ENCODE measurements around the gene SH2D4B. TPM values are rescaled to one million over a fixed set of nuclear protein-coding genes. Genes with fewer than 3 reads are reported as not detected.

The SH2D4B gene
- total RNA-seq, 1 experiment from 2014 or later, result not detected

DNA sequence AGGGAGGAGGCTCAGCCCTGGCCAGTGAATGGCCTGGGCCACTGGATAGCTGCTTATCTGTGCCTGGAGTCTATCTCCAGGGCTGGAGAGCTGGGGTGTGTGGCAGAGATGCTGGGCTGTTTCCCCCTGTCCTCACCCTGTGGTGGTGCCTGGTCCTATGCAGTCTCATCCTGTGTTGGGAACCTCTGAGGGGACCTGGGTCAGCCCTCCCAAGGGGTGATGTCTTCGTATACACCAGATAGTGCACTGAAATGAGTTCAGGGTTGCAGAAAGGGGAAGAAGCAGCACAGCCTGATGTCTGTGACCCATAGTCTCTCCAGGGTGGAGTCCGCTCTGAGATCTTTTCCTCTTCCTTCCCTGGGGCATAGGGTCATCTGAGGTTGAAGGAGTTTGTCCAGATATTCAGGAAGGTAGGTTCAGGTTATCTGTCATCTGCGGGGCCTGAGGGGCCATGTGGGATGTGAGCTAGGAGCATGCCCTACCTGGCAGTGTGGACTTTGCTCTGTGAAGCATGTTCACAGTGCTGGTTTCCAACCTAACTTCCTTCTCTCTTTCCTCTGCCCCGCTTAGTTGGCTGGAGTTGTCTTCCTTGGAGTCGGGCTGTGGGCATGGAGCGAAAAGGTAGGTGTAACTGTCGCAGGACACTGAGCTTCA is 33.4 kb upstream of the SH2D4B start:
- DNase-seq (ENCODE audit: low spot score), result no peak

DNA sequence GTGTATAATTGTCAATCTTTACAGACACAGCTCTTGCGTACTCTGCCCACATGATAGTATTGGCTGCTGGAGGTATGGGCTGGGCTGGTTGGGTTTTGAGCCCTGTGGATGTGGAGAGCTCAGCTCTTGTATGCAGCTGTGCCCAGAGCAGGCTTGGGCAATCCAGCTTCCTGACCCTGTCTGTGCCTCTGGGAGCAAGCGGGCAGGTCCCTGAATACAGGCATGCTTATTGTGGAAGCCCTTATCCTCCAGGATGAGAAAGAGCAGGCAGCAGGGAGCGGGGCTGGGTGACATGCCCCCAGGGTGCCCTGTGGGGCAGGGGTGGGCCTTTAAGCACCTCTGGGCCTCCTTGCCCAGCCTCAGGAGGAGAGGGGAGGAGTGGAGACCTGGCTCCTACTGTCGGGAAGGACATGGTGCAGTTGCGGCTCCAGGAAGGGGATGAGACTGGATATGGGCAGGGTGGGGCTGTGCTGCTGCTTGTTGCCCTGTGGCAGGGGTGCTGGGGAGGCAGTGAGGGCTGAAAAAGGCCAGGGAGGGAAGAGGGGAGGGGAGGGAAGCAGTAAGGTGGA is 32.7 kb upstream of the SH2D4B start:
- DNase-seq (ENCODE audit: low spot score), result no peak

DNA sequence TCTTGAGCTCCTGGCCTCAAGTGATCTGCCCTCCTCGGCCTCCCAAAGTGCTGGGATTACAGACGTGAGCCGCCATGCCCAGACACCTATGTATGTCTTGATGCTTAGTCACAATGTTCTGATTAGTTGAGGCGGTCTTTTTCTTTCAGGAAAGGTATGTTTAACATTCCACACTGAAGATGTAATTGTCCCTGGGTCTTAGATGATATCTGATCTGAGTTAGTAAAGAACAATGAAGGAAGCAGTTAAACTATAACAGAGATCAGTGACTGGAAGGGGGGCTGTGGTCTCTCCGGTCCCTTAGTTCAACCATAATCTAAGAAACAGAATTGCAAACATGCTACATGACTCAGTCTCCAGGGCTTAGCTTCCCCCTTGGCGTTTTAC is 31.5 kb upstream of the SH2D4B start:
- DNase-seq (ENCODE audit: low spot score), result peak; percentile 31

DNA sequence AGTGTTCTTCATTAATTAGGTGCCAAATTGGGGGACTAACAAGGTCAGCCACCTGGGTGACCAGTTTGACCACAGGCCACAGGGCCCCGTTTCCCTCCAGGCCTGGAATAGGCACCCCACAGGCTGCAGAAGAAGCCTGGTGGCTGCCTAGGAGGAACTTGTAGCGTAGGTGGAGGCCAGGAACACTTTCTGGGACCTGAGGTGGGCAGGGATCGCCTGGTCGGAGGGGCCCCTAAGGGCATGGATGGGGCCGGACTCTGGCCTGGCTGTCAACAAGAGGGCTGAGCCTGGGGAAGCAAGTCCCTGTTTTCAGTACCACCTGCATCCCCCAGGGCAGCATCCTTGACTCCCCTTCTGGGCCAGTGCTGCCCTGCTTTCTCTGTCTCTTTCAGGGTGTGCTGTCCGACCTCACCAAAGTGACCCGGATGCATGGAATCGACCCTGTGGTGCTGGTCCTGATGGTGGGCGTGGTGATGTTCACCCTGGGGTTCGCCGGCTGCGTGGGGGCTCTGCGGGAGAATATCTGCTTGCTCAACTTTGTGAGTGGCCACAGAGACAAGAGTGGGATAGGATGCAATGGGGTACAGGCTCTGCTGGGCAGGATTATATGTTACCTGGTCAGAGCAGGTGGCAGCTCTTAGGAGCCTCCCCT is 30.7 kb upstream of the SH2D4B start:
- no peak for DNase-seq (ENCODE audit: low spot score)

DNA sequence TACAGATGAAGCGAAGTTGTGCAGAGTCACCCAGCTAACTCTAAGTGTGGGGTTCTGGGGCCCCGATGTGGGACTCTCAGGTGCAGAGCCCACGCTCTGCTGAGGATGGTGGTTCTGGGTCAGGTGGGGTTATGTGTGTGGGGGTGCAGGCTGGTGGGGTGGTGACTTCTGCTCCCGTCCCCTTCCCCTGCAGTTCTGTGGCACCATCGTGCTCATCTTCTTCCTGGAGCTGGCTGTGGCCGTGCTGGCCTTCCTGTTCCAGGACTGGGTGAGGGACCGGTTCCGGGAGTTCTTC is 28.6 kb upstream of the SH2D4B start:
- no peak for DNase-seq (ENCODE audit: low spot score)

DNA sequence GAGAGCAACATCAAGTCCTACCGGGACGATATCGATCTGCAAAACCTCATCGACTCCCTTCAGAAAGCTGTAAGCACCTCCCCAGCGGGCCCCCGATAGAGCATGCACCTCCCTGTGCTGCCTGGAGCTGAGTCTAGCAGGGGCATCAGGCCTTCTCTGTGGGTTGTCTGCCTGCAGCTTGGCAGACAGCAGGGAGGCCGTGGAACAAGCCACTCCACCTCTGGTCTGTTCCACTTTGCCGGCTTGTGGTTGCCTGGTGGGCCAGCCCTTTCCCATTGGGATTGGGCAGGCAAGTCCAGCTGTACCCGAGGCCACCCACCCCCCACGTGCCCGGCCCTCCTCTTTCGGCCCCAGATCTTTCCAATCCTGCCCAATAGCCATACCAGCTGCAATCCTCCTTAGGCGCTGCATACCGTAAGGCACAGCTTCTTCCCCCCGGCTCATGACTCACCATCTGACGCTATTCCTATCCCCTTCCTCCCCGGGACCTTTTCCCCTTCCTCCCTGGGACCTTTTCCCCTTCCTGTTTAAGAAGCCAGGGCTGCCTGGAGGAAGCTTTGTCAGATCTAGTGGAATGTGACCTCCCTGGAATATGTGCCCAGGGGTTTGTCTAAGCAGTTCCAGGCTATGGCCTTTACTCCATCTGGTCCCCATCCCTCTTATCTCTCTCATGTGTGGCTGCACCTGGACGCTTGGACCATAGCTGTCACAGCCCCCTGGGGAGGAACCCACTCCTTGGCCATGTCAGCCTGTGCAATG is 28.1 kb upstream of the SH2D4B start:
- peak; percentile 77 for DNase-seq (ENCODE audit: low spot score)

DNA sequence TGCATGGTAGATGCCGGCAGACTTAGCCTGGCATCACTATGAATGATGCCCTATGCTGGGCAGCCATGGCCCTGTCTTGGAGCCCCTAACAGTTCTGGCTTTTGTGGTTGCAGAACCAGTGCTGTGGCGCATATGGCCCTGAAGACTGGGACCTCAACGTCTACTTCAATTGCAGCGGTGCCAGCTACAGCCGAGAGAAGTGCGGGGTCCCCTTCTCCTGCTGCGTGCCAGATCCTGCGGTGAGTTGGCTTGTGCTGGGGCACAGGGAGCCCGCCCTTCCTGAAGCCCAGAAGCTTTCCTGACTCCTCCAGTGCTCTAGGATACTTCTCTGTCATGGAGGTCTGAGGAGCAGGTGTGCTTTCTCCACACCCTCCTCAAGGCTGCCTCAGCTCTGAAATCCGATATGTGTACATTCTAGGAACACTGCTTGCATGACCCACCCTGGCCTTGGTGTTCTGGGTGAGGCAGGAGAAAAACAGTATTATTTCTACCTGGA is 25.6 kb upstream of the SH2D4B start:
- DNase-seq (ENCODE audit: low spot score), result no peak

DNA sequence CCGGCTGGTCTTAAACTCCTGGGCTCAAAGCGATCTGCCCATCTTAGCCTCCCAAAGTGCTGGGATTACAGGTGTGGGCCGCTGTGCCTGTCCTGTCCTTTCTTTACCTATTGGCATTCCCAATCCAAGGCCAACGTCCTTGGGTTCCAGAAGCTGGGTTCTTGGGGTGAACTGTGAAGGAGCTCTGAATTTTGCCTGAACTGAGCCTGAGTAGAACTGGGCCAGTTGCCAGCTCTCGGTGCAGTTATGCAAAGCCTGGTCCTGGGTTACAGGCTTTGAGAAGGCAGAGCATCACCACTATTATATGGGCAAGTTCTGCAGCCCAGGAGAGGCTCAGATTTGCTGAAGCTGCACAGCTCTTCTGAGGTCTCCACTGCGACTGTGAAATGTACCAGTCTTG is 24.6 kb upstream of the SH2D4B start:
- no peak for DNase-seq (ENCODE audit: low spot score)

DNA sequence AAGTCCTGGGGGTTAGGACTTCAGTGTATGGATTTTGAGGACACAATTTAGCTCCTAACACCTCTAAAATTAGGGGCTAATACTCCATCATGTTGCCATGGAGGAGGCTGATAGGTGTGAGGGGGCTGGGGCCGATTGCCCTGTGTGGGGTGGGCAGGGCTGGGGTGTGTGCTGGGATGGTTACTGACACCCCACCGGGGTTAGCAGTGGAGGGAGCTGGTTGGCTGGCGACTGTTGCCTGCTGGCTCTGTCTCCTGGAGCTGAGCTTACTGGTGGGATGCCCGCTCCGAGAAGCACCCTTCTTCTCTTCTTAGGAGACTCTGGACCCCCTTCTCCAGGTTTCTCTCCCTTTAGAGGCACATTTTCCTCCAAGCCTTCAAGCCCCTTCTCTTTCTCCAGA is 22.2 kb upstream of the SH2D4B start:
- DNase-seq (ENCODE audit: low spot score), result no peak

DNA sequence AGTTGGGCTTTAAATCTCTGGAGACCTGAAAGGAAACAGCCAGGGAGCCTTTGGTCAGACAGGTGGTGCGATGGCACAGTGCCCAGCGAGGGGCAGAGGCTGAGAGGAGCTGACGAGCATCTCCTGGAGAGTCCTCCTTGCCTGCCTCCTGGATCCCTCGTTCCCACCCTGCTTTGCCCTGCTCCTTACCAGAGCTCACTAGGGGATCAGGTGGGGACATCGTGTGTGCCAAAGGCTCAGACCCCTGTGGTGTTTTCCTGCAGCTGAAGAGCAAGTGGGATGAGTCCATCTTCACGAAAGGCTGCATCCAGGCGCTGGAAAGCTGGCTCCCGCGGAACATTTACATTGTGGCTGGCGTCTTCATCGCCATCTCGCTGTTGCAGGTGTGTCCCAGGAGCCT is 21.8 kb upstream of the SH2D4B start:
- DNase-seq (ENCODE audit: low spot score), result no peak

DNA sequence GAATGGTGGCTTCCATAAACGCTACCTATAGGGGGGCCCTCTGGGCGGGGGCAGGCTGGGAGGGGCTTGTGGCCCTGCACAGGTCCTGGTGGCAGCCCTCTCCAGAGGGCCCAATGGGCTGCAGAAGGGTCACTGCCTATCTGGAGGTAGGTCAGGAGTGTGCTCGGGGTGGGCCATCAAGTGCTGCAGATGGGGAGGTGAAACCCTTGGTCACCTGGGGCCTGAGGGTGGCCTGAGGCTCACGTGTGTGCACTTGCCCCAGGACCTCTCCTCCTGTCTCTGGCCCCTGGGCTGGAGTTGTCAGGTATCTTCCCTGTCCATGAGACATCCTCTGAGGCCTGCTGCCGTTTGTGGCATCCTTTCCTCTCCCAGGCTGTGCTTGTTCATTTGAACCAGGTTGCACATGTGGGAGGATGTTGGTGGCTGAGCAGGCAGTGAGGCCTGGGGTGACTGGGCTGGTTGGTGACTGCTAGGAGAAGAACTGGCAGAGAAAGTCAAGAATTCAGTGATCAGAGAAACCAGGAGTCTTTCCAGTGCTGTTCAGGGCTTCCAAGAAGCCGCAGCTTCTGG is 21.1 kb upstream of the SH2D4B start:
- DNase-seq (ENCODE audit: low spot score), result no peak

DNA sequence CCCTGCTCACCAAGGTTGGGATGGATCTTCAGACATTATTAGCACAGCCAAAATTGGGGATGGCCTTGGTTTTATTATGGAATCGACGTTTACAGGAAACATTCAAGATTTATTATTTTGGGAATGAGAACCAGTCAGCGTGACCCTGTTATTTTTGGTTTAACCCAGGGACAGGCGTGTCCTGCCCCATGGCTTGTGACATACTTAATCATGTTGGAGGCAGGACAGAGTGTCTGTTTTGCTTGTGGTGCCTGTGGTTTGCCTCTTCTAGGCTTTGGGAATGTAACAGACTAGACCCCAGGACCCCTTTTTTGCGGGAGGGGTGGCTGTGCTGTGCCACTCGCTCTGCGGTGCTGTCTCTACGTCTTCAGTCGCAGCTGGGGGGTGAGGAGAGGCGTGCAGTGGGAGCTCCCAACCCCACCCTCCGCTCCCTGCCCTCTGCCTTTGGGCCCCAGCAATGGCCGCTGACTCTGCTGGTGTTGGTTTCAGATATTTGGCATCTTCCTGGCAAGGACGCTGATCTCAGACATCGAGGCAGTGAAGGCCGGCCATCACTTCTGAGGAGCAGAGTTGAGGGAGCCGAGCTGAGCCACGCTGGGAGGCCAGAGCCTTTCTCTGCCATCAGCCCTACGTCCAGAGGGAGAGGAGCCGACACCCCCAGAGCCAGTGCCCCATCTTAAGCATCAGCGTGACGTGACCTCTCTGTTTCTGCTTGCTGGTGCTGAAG is 20.1 kb upstream of the SH2D4B start:
- no peak for DNase-seq (ENCODE audit: low spot score)

DNA sequence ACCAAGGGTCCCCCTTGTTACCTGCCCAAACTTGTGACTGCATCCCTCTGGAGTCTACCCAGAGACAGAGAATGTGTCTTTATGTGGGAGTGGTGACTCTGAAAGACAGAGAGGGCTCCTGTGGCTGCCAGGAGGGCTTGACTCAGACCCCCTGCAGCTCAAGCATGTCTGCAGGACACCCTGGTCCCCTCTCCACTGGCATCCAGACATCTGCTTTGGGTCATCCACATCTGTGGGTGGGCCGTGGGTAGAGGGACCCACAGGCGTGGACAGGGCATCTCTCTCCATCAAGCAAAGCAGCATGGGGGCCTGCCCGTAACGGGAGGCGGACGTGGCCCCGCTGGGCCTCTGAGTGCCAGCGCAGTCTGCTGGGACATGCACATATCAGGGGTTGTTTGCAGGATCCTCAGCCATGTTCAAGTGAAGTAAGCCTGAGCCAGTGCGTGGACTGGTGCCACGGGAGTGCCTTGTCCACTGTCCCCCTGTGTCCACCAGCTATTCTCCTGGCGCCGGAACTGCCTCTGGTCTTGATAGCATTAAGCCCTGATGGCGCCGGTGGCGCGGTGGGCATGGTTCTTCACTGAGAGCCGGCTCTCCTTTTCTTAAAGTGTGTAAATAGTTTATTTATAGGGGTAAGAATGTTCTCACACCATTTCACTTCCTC is 19.4 kb upstream of the SH2D4B start:
- no peak for DNase-seq (ENCODE audit: low spot score)

DNA sequence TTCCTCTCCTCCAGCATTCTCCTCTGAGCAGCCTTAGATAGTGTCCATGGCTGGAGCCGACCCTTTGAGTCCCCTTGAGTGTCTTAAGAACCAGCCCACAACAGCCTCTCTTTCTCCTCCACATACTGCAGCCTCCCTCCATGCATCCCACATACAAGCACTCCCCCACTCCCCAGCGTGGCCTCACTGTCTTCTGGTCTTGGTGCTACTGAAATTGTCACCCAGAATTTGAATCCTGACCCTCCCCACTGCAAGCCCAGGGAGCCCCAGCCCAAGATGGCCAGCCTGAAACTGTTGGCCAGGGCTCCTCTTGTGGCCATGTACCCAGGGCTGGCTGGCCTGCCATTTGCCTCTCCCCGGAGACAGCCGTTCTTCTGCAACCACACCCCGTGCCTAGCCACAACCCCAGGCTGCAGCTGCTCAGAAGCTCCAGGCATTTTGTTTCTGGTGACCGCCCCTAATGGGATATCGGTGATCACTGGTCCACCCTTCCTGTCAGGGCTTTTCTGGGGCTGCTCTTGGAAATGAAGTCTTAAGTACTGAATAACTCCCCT is 18.8 kb upstream of the SH2D4B start:
- DNase-seq (ENCODE audit: low spot score), result no peak

DNA sequence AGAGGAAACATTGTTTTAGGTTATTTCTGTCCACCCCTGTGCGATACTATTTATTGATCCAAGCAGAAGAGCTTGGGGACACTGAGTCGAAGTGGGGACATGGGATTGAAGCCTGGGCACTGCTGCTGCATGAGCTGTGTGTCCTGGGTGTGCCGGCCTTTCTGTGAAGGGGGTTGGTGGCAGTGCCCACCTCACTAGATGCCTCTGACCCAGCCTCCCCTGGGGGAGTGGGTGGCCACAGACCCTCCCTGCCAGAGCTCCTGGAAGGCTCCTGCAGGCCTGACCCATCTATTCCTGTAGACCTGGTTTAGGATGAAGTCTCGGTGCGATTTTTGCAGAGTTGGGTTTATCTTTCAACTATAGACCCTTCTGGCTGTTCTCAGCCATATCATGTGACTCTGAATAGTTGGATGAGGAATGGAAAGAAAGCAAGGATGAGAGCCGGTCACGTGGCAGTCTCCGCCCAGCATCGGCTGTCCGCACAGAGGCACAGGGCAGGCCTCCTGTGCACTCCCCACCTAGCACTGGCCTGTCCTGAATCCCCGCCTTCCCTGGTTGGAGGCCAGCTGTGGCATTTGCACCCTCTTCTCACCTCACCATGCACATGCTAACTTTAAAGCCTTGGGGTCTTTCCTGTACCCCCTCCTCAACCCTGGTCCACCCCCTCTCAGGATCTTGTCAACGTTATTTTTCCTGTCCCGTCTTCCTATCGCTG is 17.6 kb upstream of the SH2D4B start:
- DNase-seq (ENCODE audit: low spot score), result no peak

DNA sequence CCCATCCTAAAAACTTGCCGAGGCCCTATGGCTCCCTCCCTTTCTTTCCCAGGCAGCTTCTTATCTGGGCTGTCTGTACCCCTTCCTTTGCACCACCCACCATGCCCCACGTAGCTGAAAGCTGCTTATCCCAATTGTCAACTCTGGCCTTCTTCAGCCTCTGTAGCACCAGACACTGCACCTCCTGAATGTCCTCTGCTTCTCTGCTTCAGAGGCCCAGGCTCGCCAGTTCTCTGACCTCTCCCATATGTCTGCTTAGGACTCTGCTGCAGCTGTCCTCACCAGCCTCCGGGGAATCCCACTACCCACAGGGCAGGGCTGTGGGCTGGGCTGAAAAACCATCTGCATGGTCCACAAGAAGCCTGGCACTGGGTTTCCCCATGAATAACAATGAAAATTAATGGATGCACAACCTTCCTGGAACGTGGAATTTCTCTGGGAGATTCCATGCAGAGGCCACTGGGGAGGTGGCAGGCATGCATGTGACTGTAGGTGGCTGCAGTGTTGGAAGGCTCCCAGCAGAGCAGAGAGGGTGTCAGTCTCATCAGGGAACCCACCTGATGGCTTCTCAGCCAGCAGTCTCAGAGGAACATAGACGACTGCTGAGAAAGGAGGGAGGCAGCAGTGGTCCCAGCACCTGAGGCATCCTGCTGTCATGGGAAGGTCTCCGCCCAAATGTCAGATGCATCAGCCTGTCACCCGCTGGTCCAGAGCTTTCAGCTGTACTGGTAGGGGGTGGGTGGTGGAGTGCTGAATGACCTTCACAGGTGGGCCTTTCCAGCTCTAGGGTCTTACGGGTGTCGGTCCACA is 16.8 kb upstream of the SH2D4B start:
- DNase-seq (ENCODE audit: low spot score), result no peak

DNA sequence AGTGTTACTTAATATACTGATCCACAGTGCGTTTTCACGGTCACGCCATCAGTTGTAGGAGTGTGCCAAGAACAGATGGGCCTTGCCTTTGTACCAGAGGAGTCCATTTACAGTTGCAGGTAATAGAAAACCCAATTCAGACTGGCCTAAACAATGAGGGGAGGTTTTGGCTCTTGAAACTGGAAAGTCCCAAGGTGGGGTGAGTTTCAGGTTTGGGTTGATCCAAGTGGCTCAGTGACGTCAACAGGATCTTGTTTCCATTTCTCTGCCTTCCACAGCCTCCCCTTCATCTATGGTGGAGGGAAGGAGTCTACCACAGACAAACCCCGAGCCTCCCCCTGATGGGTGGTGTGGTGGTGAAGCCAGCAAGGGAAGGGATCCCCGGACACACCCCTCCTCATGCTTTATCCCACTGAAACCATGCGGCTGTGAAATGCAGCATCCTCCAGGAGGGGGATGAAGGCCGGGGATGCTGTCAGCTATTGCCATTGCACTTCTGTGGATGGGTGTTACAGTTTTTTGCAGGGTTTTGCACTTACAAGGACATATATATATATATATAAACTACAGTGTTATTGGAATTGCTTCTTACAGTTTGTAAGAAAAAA is 14.8 kb upstream of the SH2D4B start:
- no peak for DNase-seq (ENCODE audit: low spot score)

DNA sequence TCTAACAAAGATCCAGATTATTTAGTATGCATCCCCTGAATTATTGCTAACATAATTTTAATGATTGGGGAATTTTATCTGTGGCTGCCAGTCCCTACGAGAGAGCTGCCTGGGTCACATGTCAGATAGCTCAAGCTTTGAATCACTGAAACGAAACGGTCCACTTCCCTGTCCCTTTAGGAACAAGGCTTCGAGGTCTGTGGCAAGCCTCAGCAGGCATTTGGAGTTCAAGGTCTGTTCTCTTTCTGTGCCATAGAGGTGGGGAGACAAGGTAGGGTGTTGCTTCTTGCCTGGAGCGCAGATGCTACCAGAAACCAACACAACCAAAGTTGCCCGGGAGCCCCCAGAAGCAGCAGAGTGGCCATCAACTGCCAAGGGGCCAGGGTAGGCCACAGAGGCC is 13.9 kb upstream of the SH2D4B start:
- DNase-seq (ENCODE audit: low spot score), result no peak
